ENCODE results near the gene RALGDS. TPM values are rescaled to one million over a fixed set of nuclear protein-coding genes. Genes with fewer than 3 reads are reported as not detected.
"Not testable (repeated sequence)": the region's sequence is repeated elsewhere in the genome, so short reads cannot be mapped to it uniquely, and the experiment has no call there.

RALGDS gene
- total RNA-seq, 2 donors from 2014 or later: 26.7 to 30.1 TPM

- TF ChIP-seq, protein P1, sequence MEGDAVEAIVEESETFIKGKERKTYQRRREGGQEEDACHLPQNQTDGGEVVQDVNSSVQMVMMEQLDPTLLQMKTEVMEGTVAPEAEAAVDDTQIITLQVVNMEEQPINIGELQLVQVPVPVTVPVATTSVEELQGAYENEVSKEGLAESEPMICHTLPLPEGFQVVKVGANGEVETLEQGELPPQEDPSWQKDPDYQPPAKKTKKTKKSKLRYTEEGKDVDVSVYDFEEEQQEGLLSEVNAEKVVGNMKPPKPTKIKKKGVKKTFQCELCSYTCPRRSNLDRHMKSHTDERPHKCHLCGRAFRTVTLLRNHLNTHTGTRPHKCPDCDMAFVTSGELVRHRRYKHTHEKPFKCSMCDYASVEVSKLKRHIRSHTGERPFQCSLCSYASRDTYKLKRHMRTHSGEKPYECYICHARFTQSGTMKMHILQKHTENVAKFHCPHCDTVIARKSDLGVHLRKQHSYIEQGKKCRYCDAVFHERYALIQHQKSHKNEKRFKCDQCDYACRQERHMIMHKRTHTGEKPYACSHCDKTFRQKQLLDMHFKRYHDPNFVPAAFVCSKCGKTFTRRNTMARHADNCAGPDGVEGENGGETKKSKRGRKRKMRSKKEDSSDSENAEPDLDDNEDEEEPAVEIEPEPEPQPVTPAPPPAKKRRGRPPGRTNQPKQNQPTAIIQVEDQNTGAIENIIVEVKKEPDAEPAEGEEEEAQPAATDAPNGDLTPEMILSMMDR (IDR thresholded peaks at IDR 0.05): no peak
- H3K27ac ChIP-seq: no peak overlapping the region
- no peaks in the 10 kb centered on the region for H3K9me3 ChIP-seq
- H3K27me3 ChIP-seq: no peaks in the 10 kb centered on the region
- H3K4me3 ChIP-seq: no peak overlapping the region
- peaks cover 0 to 21% of the 10 kb centered on the region in 2 donors for H3K4me1 ChIP-seq
- no peak for DNase-seq (ENCODE audit: low spot score)
- peaks cover 2% of the 10 kb centered on the region for H3K36me3 ChIP-seq
These were observed 57.9 kb downstream of the RALGDS start for GRCh38 chr9:133063159-133063499.

DNA sequence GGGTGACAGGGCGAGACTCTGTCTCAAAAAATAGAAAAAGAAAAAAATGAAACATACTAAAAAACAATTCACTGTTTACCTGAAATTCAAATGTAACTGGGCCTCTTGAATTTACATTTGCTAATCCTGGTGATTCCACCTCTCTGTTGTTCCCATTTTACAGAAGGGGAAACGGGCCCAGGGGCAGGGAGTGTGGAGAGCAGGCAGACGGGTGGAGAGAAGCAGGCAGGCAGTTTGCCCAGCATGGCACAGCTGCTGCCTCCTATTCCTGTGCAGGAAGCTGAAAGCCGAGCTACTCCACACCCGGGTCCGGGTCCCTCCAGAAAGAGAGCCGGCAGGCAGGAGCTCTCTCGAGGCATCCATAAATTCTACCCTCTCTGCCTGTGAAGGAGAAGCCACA, 58.5 kb downstream of the RALGDS start:
- not testable (repeated sequence) for H3K4me3 ChIP-seq; H3K9me3 ChIP-seq; DNase-seq (ENCODE audit: low spot score); H3K27me3 ChIP-seq; H3K27ac ChIP-seq; H3K36me3 ChIP-seq
- peaks cover 0 to 21% of the 10 kb centered on the region in 2 donors for H3K4me1 ChIP-seq

- peak within 1 kb of the TSS; percentile 76 to 77 for H3K27ac ChIP-seq
- DNase-seq (ENCODE audit: low spot score); H3K27me3 ChIP-seq: not testable (repeated sequence)
These were observed 59.3 kb downstream of the RALGDS start, which contains the start of gene CEL for GRCh38 chr9:133061764-133062145. TSS of gene CEL (plus strand) at chr9:133061981. CDS start at chr9:133062003, 22 bp downstream.

GRCh38 chr9:133061019-133061763, 59.8 kb downstream of the RALGDS start:
- H3K9me3 ChIP-seq; H3K4me3 ChIP-seq; DNase-seq (ENCODE audit: low spot score); H3K27me3 ChIP-seq: not testable (repeated sequence)
- H3K4me1 ChIP-seq: peaks cover 0 to 21% of the 10 kb centered on the region in 2 donors
- H3K27ac ChIP-seq: peak overlapping the region; percentile 76 to 77
- peaks cover 22% of the 10 kb centered on the region for H3K36me3 ChIP-seq

More at GRCh38 chr9:133061764-133062145, 59.3 kb downstream of the RALGDS start, which contains the start of gene CEL:
- Histone ChIP-seq H3K36me3 (peaks cover 16% of the 10 kb centered on the region), H3K4me1 (peaks cover 0 to 21% of the 10 kb centered on the region in 2 donors)
- H3K4me3 ChIP-seq, H3K9me3 ChIP-seq: not testable (repeated sequence)

DNA sequence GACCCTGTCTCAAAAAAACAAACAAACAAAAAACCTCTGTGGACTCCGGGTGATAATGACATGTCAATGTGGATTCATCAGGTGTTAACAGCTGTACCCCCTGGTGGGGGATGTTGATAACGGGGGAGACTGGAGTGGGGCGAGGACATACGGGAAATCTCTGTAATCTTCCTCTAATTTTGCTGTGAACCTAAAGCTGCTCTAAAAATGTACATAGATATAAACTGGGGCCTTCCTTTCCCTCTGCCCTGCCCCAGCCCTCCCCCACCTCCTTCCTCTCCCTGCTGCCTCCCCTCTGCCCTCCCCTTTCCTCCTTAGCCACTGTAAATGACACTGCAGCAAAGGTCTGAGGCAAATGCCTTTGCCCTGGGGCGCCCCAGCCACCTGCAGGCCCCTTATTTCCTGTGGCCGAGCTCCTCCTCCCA, 60.6 kb downstream of the RALGDS start:
- no peak for DNase-seq (ENCODE audit: low spot score)
- TF ChIP-seq, protein P1 (IDR thresholded peaks at IDR 0.05): no peak
- Histone ChIP-seq H3K36me3 (peaks cover 29% of the 10 kb centered on the region), H3K27ac (peak overlapping the region; percentile 57 to 77), H3K4me1 (peaks cover 0 to 25% of the 10 kb centered on the region in 2 donors), H3K27me3 (no peaks in the 10 kb centered on the region), H3K9me3 (no peaks in the 10 kb centered on the region), H3K4me3 (no peak overlapping the region)

DNA sequence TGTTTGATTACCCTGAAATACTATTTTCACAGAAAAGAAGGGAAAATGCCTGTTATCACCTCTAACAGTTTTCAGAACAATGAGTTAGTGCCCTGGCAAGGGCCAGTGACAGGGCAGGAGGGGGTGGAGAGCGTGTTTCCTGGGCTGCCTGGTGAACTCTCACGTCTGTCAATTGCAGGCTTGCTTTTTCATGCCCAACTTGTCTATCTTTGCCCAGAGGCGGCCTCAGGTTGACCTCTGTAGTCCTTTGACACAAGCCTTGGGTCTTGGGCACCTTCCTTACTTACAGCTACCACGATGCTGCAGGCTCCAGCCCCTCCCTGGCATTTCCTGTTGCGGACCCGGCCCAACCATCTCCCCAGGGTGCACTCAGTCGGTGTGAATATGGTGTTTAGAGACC, 61.4 kb downstream of the RALGDS start:
- TF ChIP-seq, protein P1 (IDR thresholded peaks at IDR 0.05): no peak
- Histone ChIP-seq H3K27me3 (no peaks in the 10 kb centered on the region), H3K4me1 (peaks cover 0 to 30% of the 10 kb centered on the region in 2 donors), H3K27ac (peak overlapping the region; percentile 57 to 77), H3K9me3 (no peaks in the 10 kb centered on the region), H3K4me3 (no peak overlapping the region), H3K36me3 (peaks cover 33% of the 10 kb centered on the region)
- no peak for DNase-seq (ENCODE audit: low spot score)

DNA sequence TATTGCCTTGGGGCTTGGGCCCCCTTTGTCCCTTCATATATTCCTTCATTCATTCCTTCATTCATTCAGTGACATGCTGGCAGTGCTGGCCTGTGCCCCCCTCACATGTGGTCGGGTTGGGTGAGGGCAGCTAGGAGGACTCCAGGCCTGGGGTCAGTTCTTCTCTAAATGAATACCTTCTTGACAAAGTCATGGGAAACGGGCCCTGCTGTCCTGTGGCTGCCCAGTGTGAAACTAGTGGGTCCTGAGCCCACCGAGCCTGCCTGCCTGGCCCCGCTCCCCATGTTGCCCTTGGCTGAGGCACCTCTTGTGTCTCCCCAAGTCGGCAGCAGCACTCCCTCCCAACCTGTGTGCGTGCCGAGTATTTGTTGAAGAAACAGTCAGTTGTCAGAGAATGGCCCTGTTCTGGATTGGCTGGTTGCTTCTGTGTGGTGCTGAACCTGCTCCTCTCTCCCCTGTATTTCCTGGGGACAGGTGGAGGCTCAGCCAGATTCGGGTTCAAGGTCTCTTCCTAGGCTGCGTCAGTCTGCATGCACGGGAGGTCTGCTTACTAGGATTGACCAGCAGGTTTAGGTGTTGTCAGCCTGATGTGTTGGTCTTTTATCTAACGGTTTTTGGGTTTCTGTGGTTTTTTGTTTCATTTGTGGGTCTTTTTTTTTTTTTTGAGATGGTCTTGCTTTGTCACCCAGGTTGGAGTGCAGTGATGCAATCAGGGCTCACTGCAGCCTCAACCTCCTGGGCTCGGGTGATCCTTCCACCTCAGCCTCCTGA, 62.3 kb downstream of the RALGDS start:
- Histone ChIP-seq H3K27me3 (no peaks in the 10 kb centered on the region), H3K9me3 (no peaks in the 10 kb centered on the region), H3K4me1 (peaks cover 0 to 39% of the 10 kb centered on the region in 2 donors), H3K27ac (peak overlapping the region in 1 of 2 donors; percentile 57), H3K36me3 (peaks cover 42% of the 10 kb centered on the region), H3K4me3 (no peak overlapping the region)
- DNase-seq (ENCODE audit: low spot score): no peak
- TF ChIP-seq, protein P1 (IDR thresholded peaks at IDR 0.05): no peak
